HG03439 (cell line): Measurements from ENCODE around the gene ADAMTS15.

Experiments
- ATAC-seq: cut with Tn5 transposase; IDR thresholded peaks from one replicate; pipeline ENCODE4 v1.9.1; 2021; ENCODE audit warnings: mild to moderate bottlenecking, moderate library complexity; ENCODE audit not compliant: unreplicated experiment

ADAMTS15 gene

GRCh38 chr11:130476922-130477491 lies 28.6 kb downstream of the ADAMTS15 start:
- ATAC-seq: no peak

GRCh38 chr11:130477586-130478203 lies 29.2 kb downstream of the ADAMTS15 start:
- no peak for ATAC-seq

- no peak for ATAC-seq
Observed at GRCh38 chr11:130478204-130478701, 29.8 kb downstream of the ADAMTS15 start.

- no peak for ATAC-seq
Observed at GRCh38 chr11:130478881-130479280, 30.4 kb downstream of the ADAMTS15 start.

GRCh38 chr11:130480186-130480585 lies 31.7 kb downstream of the ADAMTS15 start:
- ATAC-seq: no peak

- ATAC-seq: no peak
Observed at GRCh38 chr11:130480711-130481140, 32.3 kb downstream of the ADAMTS15 start.

GRCh38 chr11:130483124-130483523 lies 34.7 kb downstream of the ADAMTS15 start:
- no peak for ATAC-seq

GRCh38 chr11:130485983-130486382 lies 37.5 kb downstream of the ADAMTS15 start:
- ATAC-seq: no peak

- no peak for ATAC-seq
Observed at GRCh38 chr11:130486391-130486836, 38.0 kb downstream of the ADAMTS15 start.

GRCh38 chr11:130486987-130487923 lies 38.8 kb downstream of the ADAMTS15 start:
- no peak for ATAC-seq

- ATAC-seq: no peak
Observed at GRCh38 chr11:130487924-130488815, 39.7 kb downstream of the ADAMTS15 start.

- ATAC-seq: no peak
Observed at GRCh38 chr11:130488848-130489584, 40.6 kb downstream of the ADAMTS15 start.

GRCh38 chr11:130489716-130490115 lies 41.3 kb downstream of the ADAMTS15 start:
- no peak for ATAC-seq

GRCh38 chr11:130490682-130491449 lies 42.4 kb downstream of the ADAMTS15 start:
- no peak for ATAC-seq

GRCh38 chr11:130498181-130498580 lies 49.7 kb downstream of the ADAMTS15 start:
- no peak for ATAC-seq

- ATAC-seq: no peak
Observed at GRCh38 chr11:130499828-130500227, 51.4 kb downstream of the ADAMTS15 start.

GRCh38 chr11:130504317-130504716 lies 55.9 kb downstream of the ADAMTS15 start:
- ATAC-seq: no peak

- no peak for ATAC-seq
Observed at GRCh38 chr11:130508913-130509312, 60.5 kb downstream of the ADAMTS15 start.

- ATAC-seq: no peak
Observed at GRCh38 chr11:130509942-130510341, 61.5 kb downstream of the ADAMTS15 start.
